ENCODE results near the gene BLOC1S1.

GRCh38 chr12:55713721-55714120 lies 2.1 kb upstream of the BLOC1S1 start:
- no peak for TF ChIP-seq CTCF (optimal IDR thresholded peaks at IDR 0.05 in 1 of 3, IDR thresholded peaks at IDR 0.05 in 1 of 3, conservative IDR thresholded peaks at IDR 0.05 in 1 of 3; ENCODE audit: extremely low read depth in 1 of 3, insufficient read depth in 2 of 3, low read length in 3 of 3)
- no peak for TF ChIP-seq EZH2 (IDR thresholded peaks at IDR 0.05; ENCODE audit: low read length)

Data from keratinocyte (primary cell).